Measurements from ENCODE around the gene LSAMP. TPM values are rescaled to one million over a fixed set of nuclear protein-coding genes. Genes with fewer than 3 reads are reported as not detected.

Gene LSAMP
- total RNA-seq, 1 experiment from 2014 or later = 3.1 TPM

DNA sequence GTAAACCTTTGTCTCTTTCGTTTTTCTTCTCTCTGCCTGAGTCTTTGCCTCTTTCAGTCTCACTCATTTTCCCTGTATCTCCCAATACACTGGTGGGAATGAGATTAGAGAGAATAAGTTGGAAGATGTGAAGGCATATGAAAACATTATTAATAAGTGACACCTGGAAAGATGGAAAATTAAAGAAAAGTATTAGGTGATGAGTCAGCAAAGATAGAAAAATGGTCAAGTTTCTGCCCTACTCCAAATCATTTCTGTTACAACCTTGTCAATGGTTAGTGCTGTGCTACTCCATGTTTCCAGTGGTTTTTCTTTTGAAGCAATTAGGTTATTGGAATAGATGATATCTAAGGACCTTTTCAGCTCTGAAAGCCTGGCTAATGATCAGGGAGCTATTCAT is 252.8 kb downstream of the LSAMP start:
- CTCF ChIA-PET = no interaction called here
- in situ Hi-C loops (cut with HindIII; ENCODE audit: low pct_unique_long_range_greater_than_20kb, low sequenced_read_pairs) (no loop called here), intact Hi-C loops (cut with micrococcal nuclease; ENCODE audit: unreplicated experiment) (no loop called here)
- DNase-seq (ENCODE audit: low read depth, low spot score) (no peak), ATAC-seq (no peak)
- Histone ChIP-seq H3K27ac (ENCODE audit: low read length) (no peak overlapping the region), H3K36me3 (ENCODE audit: control insufficient read depth, insufficient read depth, low read length) (no peaks in the 10 kb centered on the region), H3K27me3 (ENCODE audit: control insufficient read depth, insufficient read depth, low read length) (no peaks in the 10 kb centered on the region), H3K9me3 (ENCODE audit: control insufficient read depth, insufficient read depth, low read depth, low read length) (no peaks in the 10 kb centered on the region), H3K4me1 (ENCODE audit: control insufficient read depth, insufficient read depth, low read length) (no peaks in the 10 kb centered on the region), H3K4me3 (ENCODE audit: low read depth in 2 of 2, low read length in 2 of 2) (no peak overlapping the region)
- BruUV-seq (replicated peaks) = no TSS peak
- TF ChIP-seq, protein P1, sequence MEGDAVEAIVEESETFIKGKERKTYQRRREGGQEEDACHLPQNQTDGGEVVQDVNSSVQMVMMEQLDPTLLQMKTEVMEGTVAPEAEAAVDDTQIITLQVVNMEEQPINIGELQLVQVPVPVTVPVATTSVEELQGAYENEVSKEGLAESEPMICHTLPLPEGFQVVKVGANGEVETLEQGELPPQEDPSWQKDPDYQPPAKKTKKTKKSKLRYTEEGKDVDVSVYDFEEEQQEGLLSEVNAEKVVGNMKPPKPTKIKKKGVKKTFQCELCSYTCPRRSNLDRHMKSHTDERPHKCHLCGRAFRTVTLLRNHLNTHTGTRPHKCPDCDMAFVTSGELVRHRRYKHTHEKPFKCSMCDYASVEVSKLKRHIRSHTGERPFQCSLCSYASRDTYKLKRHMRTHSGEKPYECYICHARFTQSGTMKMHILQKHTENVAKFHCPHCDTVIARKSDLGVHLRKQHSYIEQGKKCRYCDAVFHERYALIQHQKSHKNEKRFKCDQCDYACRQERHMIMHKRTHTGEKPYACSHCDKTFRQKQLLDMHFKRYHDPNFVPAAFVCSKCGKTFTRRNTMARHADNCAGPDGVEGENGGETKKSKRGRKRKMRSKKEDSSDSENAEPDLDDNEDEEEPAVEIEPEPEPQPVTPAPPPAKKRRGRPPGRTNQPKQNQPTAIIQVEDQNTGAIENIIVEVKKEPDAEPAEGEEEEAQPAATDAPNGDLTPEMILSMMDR (IDR thresholded peaks at IDR 0.05) = no peak
- TF ChIP-seq, protein P2, sequence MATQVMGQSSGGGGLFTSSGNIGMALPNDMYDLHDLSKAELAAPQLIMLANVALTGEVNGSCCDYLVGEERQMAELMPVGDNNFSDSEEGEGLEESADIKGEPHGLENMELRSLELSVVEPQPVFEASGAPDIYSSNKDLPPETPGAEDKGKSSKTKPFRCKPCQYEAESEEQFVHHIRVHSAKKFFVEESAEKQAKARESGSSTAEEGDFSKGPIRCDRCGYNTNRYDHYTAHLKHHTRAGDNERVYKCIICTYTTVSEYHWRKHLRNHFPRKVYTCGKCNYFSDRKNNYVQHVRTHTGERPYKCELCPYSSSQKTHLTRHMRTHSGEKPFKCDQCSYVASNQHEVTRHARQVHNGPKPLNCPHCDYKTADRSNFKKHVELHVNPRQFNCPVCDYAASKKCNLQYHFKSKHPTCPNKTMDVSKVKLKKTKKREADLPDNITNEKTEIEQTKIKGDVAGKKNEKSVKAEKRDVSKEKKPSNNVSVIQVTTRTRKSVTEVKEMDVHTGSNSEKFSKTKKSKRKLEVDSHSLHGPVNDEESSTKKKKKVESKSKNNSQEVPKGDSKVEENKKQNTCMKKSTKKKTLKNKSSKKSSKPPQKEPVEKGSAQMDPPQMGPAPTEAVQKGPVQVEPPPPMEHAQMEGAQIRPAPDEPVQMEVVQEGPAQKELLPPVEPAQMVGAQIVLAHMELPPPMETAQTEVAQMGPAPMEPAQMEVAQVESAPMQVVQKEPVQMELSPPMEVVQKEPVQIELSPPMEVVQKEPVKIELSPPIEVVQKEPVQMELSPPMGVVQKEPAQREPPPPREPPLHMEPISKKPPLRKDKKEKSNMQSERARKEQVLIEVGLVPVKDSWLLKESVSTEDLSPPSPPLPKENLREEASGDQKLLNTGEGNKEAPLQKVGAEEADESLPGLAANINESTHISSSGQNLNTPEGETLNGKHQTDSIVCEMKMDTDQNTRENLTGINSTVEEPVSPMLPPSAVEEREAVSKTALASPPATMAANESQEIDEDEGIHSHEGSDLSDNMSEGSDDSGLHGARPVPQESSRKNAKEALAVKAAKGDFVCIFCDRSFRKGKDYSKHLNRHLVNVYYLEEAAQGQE (IDR thresholded peaks at IDR 0.05; ENCODE audit: insufficient read depth in 1 of 2, low read depth in 2 of 2, low read length in 1 of 2) = no peak
- TF ChIP-seq POLR2AphosphoS5 (IDR thresholded peaks at IDR 0.05; ENCODE audit: low read depth, low read length) (no peak), SIN3A (IDR thresholded peaks at IDR 0.05; ENCODE audit: borderline replicate concordance, insufficient read depth, low read depth, low read length) (no peak), TCF7L2 (IDR thresholded peaks at IDR 0.05; ENCODE audit: low read depth, low read length) (no peak)
- POLR2A ChIA-PET = no interaction called here

DNA sequence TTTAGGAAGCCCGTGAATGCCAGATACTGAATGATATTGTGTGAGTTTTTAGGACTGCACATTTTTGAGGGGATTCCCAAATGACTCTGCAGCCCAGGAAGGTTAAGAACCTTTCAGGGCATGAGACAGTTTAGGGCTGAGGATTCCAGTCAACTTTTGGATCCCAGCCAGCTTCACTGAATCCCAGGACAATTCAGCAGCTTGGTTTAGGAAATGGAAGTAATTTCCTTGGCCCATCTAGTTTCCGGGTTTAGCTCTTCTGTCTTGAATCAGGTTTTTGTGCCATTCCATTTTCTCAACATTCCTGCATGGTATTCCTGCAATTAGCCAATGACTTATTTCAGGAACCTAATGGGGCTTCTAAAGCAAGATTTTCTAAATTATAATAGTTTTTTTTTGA is 253.9 kb downstream of the LSAMP start:
- ATAC-seq = no peak
- in situ Hi-C loops (cut with HindIII; ENCODE audit: low pct_unique_long_range_greater_than_20kb, low sequenced_read_pairs) (no loop called here), intact Hi-C loops (cut with micrococcal nuclease; ENCODE audit: unreplicated experiment) (no loop called here)
- BruUV-seq (replicated peaks) = no TSS peak
- no peaks in the 10 kb centered on the region for H3K27me3 ChIP-seq (ENCODE audit: control insufficient read depth, insufficient read depth, low read length)
- TF ChIP-seq TCF7L2 (IDR thresholded peaks at IDR 0.05; ENCODE audit: low read depth, low read length) (no peak), SIN3A (IDR thresholded peaks at IDR 0.05; ENCODE audit: borderline replicate concordance, insufficient read depth, low read depth, low read length) (no peak), POLR2AphosphoS5 (IDR thresholded peaks at IDR 0.05; ENCODE audit: low read depth, low read length) (no peak)
- TF ChIP-seq, protein P1 (IDR thresholded peaks at IDR 0.05) = no peak
- TF ChIP-seq, protein P2 (IDR thresholded peaks at IDR 0.05; ENCODE audit: insufficient read depth in 1 of 2, low read depth in 2 of 2, low read length in 1 of 2) = no peak
- H3K4me1 ChIP-seq (ENCODE audit: control insufficient read depth, insufficient read depth, low read length) = no peaks in the 10 kb centered on the region
- H3K27ac ChIP-seq (ENCODE audit: low read length) = no peak overlapping the region
- H3K9me3 ChIP-seq (ENCODE audit: control insufficient read depth, insufficient read depth, low read depth, low read length) = no peaks in the 10 kb centered on the region
- ChIA-PET POLR2A (no interaction called here), CTCF (no interaction called here)
- no peak overlapping the region for H3K4me3 ChIP-seq (ENCODE audit: low read depth in 2 of 2, low read length in 2 of 2)
- DNase-seq (ENCODE audit: low read depth, low spot score) = no peak
- H3K36me3 ChIP-seq (ENCODE audit: control insufficient read depth, insufficient read depth, low read length) = no peaks in the 10 kb centered on the region
